Activated naive CD4-positive, alpha-beta T cell treated with anti-CD3 and anti-CD28 coated beads, Interleukin-2, amount 10 ng/mL, durations not matched to agents 7 days and 5 days (primary cell): ENCODE results near the gene MYOM1.

ENCODE experiments used
- CTCF ChIA-PET: fragments of 350-600 bp; sonication (Branson Sonifier 250); formaldehyde crosslinking; loops from one replicate; lab custom pipeline; 2021; ENCODE audit warnings: antibody characterized with exemption; lab: Charles Lee
- DNase-seq: peaks from one replicate; pipeline ENCODE4 v3.0.0-alpha.2; 2020
- H3K27ac Mint-ChIP-seq: one replicate; pipeline ENCODE4 v1.8.0; 2021; ENCODE audit warnings: mild to moderate bottlenecking, moderate library complexity, mixed read lengths
- H3K27me3 Mint-ChIP-seq: one replicate; pipeline ENCODE4 v1.8.0; 2021; ENCODE audit warnings: mild to moderate bottlenecking, mixed read lengths
- H3K36me3 Mint-ChIP-seq: one replicate; pipeline ENCODE4 v1.8.0; 2021; ENCODE audit warnings: mixed read lengths
- H3K4me1 Mint-ChIP-seq: one replicate; pipeline ENCODE4 v1.8.0; 2021; ENCODE audit warnings: mixed read lengths
- H3K4me3 Mint-ChIP-seq: one replicate; pipeline ENCODE4 v1.8.0; 2021; ENCODE audit warnings: mild to moderate bottlenecking, moderate library complexity, mixed read lengths
- H3K9me3 Mint-ChIP-seq: one replicate; pipeline ENCODE4 v1.8.0; 2021; ENCODE audit warnings: mixed read lengths

Gene MYOM1

DNA sequence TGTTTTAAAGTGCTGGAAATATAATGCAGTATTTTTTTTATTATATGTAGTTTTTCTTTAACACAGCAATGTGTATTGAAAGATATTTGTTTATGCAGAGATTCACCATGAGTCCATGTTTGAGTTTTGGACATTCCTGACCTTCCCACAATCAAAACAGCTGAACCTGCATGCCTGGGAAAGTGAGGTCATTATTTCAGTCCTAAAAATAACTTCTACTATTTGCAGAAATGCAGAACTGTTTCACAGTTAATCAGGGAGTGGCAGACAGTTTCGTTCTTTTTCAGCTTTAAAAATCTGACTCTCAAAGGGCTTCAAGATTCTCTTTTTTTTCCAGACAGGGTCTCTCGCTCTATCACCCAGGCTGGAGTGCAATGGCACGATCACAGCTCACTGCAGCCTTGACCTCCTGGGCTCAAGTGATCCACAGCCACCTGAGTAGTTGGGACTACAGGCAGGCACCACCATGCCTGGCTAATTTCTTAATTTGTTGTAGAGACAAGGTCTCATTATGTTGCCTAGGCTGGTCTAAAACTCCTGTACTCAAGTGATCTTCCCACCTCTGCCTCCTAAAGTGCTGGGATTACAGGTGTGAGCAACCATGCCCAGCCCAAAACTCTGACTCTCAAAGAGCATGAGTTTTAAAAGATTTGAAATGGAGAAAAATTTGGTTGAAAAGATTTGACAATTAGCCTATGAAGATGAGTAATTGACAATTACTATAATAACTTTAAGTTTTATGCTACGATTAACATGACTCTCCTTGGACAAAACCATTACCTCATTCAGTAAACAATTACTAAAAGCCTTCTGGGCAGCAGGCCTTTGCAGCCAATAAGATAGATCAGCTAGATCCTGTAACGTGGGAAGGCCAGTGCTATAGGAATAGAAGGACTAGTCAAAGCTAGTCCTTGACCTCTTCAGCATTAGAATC lies 37.2 kb upstream of the MYOM1 start:
- no peak for DNase-seq
- CTCF ChIA-PET: interaction anchor here (0.9 kb wide), 1 partner anchor 409 kb away, joined by 3 read pairs; no protein-coding TSS in a partner anchor
- Mint-ChIP-seq H3K27ac (peak overlapping the region; percentile 69), H3K4me1 (peaks cover 89% of the 10 kb centered on the region), H3K36me3 (peaks cover 73% of the 10 kb centered on the region), H3K27me3 (no peaks in the 10 kb centered on the region), H3K9me3 (no peaks in the 10 kb centered on the region), H3K4me3 (no peak overlapping the region)

DNA sequence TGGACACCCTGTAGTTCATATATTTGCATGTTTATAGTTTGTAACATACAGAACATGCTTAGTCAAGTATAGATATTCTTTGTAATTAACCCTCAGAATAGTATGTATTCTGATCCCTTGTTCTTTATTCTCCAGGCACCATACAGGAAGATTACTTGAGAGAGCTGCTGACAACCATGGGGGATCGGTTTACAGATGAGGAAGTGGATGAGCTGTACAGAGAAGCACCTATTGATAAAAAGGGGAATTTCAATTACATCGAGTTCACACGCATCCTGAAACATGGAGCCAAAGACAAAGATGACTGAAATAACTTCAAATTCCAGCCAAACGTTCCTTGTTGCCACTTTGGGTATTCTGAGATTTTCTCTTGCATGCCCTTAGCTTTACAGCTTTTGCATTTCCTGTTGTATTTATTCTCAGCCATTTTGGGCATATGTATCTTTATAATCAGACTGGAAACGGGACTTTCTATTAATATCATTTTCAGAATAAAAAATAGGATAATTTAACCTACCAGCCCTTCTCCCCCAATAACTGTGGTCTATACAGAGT lies 35.9 kb upstream of the MYOM1 start:
- H3K4me1 Mint-ChIP-seq: peaks cover 91% of the 10 kb centered on the region
- DNase-seq: no peak
- H3K9me3 Mint-ChIP-seq: no peaks in the 10 kb centered on the region
- peaks cover 72% of the 10 kb centered on the region for H3K36me3 Mint-ChIP-seq
- CTCF ChIA-PET: interaction anchor here (0.9 kb wide), 1 partner anchor 410 kb away, joined by 3 read pairs; no protein-coding TSS in a partner anchor
- no peaks in the 10 kb centered on the region for H3K27me3 Mint-ChIP-seq
- H3K27ac Mint-ChIP-seq: peak overlapping the region; percentile 22
- H3K4me3 Mint-ChIP-seq: no peak overlapping the region

DNA sequence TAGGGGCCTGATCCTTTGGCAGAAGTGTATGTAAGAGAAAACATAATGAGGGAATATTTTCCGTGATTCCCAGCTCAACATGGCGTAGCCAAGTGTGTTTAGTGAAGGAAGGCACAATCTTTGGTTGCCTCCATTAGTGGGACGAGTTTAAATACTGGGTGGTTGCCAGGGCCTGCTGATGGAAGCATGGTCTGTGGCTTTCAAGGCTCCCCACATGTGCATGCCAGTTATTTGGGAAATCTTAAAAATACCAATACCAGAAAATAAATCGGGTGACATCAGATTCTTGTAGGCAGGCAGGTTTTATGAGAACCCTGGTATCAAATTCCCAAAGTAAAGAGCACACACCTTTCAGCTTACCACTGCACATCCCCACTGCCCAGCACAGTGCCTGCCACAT lies 35.0 kb upstream of the MYOM1 start:
- Mint-ChIP-seq H3K9me3 (no peaks in the 10 kb centered on the region), H3K4me3 (no peak overlapping the region), H3K27ac (peak overlapping the region; percentile 22), H3K36me3 (peaks cover 80% of the 10 kb centered on the region), H3K4me1 (peaks cover 86% of the 10 kb centered on the region), H3K27me3 (no peaks in the 10 kb centered on the region)
- DNase-seq: no peak
- CTCF ChIA-PET: no interaction called here

DNA sequence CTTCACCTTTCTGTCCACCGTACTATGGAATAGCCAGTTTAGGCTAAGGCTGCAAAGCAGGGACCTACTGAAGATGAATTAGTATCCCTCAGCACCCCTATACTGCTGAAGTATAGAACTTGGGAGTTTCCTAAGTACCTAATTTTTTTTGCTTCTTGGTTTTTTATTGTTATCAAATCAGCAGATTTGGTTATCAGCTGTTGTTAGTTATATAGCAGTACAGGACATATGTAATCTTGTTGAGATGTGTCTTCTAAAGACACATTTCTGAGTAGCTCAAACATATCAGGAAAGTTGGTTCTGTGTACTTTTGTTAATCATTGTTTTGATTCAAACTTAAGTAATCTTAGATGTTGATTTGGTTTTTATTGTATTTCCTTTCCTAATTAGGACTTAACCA lies 33.1 kb upstream of the MYOM1 start:
- peaks cover 67% of the 10 kb centered on the region for H3K4me1 Mint-ChIP-seq
- H3K9me3 Mint-ChIP-seq: no peaks in the 10 kb centered on the region
- H3K4me3 Mint-ChIP-seq: peak overlapping the region; percentile 56
- peak overlapping the region; percentile 28 for H3K27ac Mint-ChIP-seq
- no peak for DNase-seq
- no peaks in the 10 kb centered on the region for H3K27me3 Mint-ChIP-seq
- CTCF ChIA-PET: interaction anchor here (1.3 kb wide), 1 partner anchor 414 kb away, joined by 4 read pairs; no protein-coding TSS in a partner anchor
- H3K36me3 Mint-ChIP-seq: peaks cover 78% of the 10 kb centered on the region

DNA sequence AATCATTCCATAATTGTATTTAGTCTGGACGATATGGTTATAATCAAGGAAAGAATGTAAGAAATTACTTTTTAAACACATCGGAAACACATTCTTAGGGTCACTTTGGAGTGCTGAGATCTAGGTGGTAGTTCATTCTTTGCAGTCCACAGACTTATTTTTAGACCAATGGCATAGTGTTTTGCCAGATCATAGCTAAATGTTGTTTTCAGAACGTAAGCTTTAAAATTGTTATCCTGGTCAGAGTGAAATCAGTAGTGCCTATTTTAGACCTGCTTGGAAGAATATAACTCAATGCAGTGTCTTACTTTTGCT lies 32.2 kb upstream of the MYOM1 start:
- peak overlapping the region; percentile 69 for H3K4me3 Mint-ChIP-seq
- peak overlapping the region; percentile 20 for H3K27ac Mint-ChIP-seq
- peaks cover 58% of the 10 kb centered on the region for H3K4me1 Mint-ChIP-seq
- DNase-seq: no peak
- H3K9me3 Mint-ChIP-seq: no peaks in the 10 kb centered on the region
- peaks cover 7% of the 10 kb centered on the region for H3K27me3 Mint-ChIP-seq
- CTCF ChIA-PET: interaction anchor here (1.3 to 1.4 kb wide), 2 partner anchors 258 to 415 kb away, joined by 3 to 4 read pairs; no protein-coding TSS in a partner anchor
- peaks cover 68% of the 10 kb centered on the region for H3K36me3 Mint-ChIP-seq

DNA sequence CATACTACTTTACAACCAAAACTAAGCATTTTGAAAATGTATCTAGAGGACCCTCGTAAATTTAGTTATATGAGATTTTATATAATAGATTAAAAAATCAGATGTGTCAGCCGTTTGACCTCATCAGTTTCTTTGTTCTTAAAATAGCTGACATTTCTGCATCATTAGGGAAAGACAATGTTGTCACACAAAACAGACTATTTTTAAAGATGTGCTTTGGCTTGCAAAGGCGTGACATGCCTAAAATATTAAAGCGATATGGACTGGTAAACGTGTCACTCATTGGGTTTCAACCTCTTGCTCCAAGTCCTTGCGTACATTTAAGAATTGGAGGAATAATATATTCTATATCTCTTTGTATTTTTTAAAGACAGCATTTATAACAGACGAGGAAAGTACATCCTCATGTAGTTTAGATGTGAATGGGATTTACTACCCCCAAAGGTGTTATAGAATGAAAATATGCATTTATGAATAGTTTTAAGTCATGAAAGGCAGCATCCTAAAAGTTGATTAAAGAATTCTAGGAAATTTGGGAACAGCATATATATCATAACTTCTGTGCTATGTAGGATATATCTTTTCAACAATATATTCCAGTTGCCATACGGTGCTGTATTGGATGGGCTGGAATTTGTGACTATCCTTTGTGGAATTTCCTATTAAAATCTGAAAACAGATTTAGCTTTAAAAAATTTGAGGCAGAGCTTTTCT lies 31.6 kb upstream of the MYOM1 start:
- H3K9me3 Mint-ChIP-seq: no peaks in the 10 kb centered on the region
- H3K27ac Mint-ChIP-seq: peak overlapping the region; percentile 20
- H3K4me3 Mint-ChIP-seq: peak overlapping the region; percentile 69
- H3K27me3 Mint-ChIP-seq: peaks cover 7% of the 10 kb centered on the region
- DNase-seq: no peak
- H3K36me3 Mint-ChIP-seq: peaks cover 63% of the 10 kb centered on the region
- CTCF ChIA-PET: interaction anchor here (1.3 to 1.4 kb wide), 2 partner anchors 257 to 415 kb away, joined by 3 to 4 read pairs; no protein-coding TSS in a partner anchor
- peaks cover 54% of the 10 kb centered on the region for H3K4me1 Mint-ChIP-seq

DNA sequence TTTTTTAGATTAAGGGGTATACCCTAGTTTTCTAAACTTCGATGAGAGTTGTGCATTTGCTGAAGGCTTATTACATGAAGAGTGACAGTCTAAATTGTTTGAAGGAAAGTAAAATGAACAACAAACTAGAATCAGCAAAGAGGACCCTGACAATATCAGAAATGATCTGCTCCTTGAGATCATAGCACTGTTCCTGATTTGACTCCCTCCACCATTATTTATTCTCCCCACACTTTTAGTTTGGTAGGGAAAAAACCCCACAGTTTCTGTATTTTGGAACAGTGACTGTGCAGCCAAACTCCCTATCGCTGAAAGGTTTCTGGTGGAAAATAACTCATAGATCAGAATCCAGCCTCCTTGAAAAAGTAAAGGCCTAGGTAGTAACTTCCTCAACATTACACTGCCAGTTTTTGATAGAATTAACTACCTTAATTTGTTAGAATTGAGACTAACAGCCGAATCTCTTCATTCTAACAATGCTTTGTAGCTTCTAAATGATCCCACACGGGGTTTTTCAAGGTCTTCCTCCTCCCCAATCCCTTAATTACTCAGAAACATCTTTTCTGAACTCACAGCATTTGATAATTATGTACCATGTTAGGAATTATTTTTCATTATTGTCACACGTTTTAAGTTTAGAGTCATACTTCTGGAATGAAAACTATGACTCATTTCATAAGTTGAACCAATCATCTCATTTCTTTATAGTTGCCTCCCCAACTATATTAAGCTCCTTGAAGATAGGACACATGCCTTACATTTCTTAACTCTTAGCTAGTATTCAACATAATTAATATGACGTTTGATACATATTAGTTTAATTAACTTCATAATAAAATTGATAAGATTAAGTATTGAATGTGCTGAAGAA lies 30.7 kb upstream of the MYOM1 start:
- Mint-ChIP-seq H3K36me3 (peaks cover 56% of the 10 kb centered on the region), H3K9me3 (no peaks in the 10 kb centered on the region), H3K4me1 (peaks cover 53% of the 10 kb centered on the region), H3K4me3 (peak overlapping the region; percentile 88), H3K27ac (peak overlapping the region; percentile 90), H3K27me3 (peaks cover 7% of the 10 kb centered on the region)
- no peak for DNase-seq
- CTCF ChIA-PET: interaction anchor here (1.0 to 1.4 kb wide), 3 partner anchors 187 to 256 kb away, joined by 3 to 4 read pairs (median 3); no protein-coding TSS in a partner anchor

DNA sequence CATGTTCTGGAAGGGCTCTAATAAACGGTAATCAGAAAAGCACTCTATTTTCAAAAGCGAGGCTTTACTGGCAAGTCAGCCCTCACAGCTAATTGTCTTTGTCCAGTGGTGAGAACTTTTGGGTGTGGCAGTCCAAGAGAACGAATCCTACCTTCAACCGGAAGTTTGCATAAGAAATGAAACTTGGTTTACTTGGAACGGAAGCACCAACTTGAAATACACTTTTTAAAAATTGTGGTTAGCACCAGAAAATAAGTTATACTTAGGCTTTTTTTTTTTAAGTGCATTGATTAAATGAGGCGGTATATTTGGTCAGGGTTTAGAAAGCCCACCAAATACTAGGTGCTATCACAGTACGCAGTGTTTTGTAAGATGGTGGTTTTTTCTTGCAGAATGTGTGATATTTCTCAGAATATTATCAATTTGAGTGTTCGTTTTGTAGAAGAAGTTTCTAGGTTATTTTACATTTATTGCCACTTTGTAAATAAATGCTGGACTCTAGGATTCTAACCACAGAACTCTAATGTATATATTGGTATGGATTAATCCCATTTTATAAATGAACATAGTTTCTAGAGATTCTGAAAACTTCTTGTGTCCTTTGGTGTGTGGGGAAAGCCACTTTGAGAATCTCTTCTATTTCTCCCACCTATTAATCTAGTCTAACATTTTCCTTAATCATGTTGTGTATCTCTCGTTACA lies 29.0 kb upstream of the MYOM1 start:
- DNase-seq: peak; percentile 56
- H3K36me3 Mint-ChIP-seq: peaks cover 43% of the 10 kb centered on the region
- no peaks in the 10 kb centered on the region for H3K9me3 Mint-ChIP-seq
- H3K4me3 Mint-ChIP-seq: peak overlapping the region; percentile 88
- H3K4me1 Mint-ChIP-seq: peaks cover 50% of the 10 kb centered on the region
- CTCF ChIA-PET: interaction anchor here (0.9 to 3.7 kb wide), 9 partner anchors 12 to 418 kb away, joined by 3 to 27 read pairs (median 5); no protein-coding TSS in a partner anchor
- H3K27ac Mint-ChIP-seq: peak overlapping the region; percentile 99
- peaks cover 7% of the 10 kb centered on the region for H3K27me3 Mint-ChIP-seq

DNA sequence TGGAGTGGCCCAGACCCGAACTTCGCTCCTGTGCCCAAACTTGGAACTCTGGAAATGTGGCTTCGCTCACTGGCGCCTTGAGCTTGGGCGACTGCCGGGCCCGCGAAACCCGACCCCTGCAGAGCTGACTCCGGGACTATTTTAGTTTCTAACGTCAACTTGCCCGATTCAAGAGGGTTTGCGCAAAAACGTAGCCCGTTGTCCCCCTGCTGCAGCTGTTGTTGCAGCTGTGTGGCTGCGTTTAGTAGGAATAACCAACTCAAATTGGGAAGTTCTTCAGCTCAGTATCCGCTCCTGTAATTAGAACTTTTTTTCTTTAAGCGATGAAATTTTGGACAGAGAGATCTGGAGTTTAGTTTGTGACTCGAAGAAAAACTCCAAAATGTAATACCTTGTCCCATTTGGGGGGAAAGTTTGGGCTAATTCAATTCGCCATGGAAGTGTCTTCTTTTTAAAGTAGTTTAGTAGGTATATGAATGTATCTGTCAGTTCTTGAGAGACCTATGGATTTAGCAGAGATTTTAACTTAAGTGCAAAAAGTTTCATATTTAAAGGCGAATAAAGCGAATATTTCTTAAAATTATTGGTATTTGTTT lies 28.4 kb upstream of the MYOM1 start:
- Mint-ChIP-seq H3K27ac (peak overlapping the region; percentile 99), H3K36me3 (peaks cover 36% of the 10 kb centered on the region), H3K9me3 (no peaks in the 10 kb centered on the region), H3K4me1 (peaks cover 46% of the 10 kb centered on the region), H3K27me3 (peaks cover 7% of the 10 kb centered on the region), H3K4me3 (peak overlapping the region; percentile 88)
- CTCF ChIA-PET: interaction anchor here (0.8 to 4.4 kb wide), 11 partner anchors 12 to 418 kb away, joined by 3 to 43 read pairs (median 5); no protein-coding TSS in a partner anchor
- DNase-seq: no peak

DNA sequence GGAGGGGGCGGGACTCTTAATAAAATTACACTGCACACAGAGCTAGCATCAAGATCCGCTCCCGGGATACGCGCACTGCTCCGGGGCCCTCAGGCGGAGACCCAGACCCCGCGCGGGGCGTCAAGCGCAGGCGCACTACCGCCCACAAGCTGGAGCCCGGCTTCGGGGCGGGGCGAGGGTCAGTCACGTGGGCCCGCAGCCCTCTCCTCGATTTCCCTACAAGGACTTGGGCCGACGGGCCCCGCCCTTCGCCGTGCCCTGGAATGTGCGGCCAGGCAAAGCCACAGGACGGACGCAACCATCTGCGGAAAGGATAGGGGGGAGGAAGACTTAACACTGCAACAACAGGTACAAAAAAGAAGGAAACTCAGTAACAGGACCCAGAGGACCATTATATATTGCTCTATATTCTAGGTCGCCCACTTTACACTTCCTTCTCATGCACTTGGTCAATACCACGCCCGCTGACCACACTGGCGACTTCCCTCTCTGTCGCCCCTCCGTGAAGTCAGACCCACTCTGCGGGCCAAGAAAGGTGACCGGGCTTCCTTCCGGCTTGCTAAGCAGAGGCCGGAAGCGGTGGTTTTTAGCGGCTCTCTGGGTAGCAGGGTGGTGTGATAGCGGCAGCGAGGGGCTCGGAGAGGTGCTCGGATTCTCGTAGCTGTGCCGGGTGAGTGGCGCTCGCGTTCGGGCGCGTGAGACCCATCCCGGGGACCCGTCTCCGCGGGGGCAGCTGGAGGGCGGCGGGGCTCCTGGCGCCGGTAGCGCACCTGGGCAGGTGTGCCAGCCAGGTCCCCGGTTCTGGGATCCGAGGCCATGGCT lies 27.7 kb upstream of the MYOM1 start, which contains the start of gene MYL12A:
MYL12A (plus strand) TSS at position 562 of the 822 bp plus-strand sequence. CDS start 5,447 bp downstream, outside the sequence.
- CTCF ChIA-PET: interaction anchor here (0.7 to 4.4 kb wide), 19 partner anchors 9 to 419 kb away, joined by 3 to 46 read pairs (median 5); no protein-coding TSS in a partner anchor
- DNase-seq: peak; percentile 98
- Mint-ChIP-seq H3K9me3 (peaks cover under 1% of the 10 kb centered on the region), H3K4me3 (peak within 1 kb of the TSS; percentile 88), H3K27ac (peak within 1 kb of the TSS; percentile 99), H3K27me3 (peaks cover 7% of the 10 kb centered on the region), H3K36me3 (peaks cover 30% of the 10 kb centered on the region), H3K4me1 (peaks cover 39% of the 10 kb centered on the region)

DNA sequence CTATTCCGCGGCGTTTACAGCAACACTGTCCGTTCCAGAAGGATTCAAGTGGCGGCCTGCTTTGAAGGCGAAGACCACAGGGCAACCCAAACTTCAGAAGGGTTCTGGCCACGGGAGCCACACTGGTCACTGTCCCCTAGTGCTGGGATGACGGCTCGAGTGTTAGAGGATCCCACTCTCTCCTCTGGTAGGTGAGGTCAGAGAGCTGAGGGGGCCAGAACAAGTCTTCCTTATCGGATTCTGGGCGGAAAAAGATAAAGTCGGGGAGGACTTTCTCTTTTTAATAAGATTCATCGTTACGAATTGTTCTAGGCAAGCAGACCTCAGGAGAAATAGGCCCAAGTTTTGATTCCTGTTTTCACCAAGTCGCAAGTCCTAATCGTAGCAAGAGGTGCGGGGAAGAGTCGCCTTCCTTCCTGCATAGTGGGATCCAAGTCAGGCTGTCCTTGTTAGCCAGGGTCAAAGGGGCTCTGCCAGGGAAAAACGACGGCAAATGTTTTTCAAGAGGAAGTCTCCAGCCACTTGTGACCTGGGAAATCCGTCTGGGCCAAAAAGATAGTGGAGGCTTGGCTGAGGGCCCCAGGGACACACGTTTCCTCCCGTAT lies 27.0 kb upstream of the MYOM1 start:
- Mint-ChIP-seq H3K27me3 (peaks cover 7% of the 10 kb centered on the region), H3K4me1 (peaks cover 34% of the 10 kb centered on the region), H3K36me3 (peaks cover 32% of the 10 kb centered on the region), H3K4me3 (peak overlapping the region; percentile 88), H3K9me3 (peaks cover 7% of the 10 kb centered on the region), H3K27ac (peak overlapping the region; percentile 99)
- DNase-seq: peak; percentile 32
- CTCF ChIA-PET: interaction anchor here (0.6 to 4.4 kb wide), 40 partner anchors 9 to 420 kb away, joined by 3 to 46 read pairs (median 4); no protein-coding TSS in a partner anchor
